Activated naive CD8-positive, alpha-beta T cell (primary cell): ENCODE measurements around the gene NOC4L.
A peak's percentile ranks its signal among the peaks of the same experiment; 100 is the strongest.
"Not testable (repeated sequence)": the region's sequence is repeated elsewhere in the genome, so short reads cannot be mapped to it uniquely, and the experiment has no call there.

Source experiments
- H3K27ac Mint-ChIP-seq: one replicate; pipeline ENCODE4 v1.8.0; 2021; ENCODE audit warnings: mixed read lengths
- H3K27me3 Mint-ChIP-seq: one replicate; pipeline ENCODE4 v1.8.0; 2021; ENCODE audit warnings: mixed read lengths
- H3K36me3 Mint-ChIP-seq: one replicate; pipeline ENCODE4 v1.8.0; 2021; ENCODE audit warnings: mixed read lengths
- H3K4me1 Mint-ChIP-seq: one replicate; pipeline ENCODE4 v1.8.0; 2021; ENCODE audit warnings: low read depth, mixed read lengths
- H3K4me3 Mint-ChIP-seq: one replicate; pipeline ENCODE4 v1.8.0; 2021; ENCODE audit warnings: mild to moderate bottlenecking, mixed read lengths
- H3K9me3 Mint-ChIP-seq: one replicate; pipeline ENCODE4 v1.8.0; 2021; ENCODE audit warnings: low read depth, mixed read lengths

NOC4L gene

DNA sequence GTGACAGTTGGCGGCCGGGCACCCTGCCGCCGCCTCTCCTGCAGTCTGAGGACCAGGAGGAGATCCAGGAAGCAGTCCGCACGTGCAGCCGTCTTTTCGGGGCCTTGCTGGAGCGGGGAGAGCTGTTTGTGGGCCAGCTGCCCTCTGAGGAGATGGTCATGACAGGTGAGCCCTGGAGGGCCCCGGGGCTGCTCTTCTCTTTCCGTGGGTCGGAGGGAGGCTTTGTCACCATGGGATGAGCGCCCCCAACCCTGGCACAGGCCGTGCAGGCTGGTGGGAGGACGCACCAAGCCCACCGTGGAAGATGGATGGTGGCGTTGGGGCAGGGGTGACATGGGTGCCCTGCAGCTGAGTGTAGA lies 532 bp downstream of the NOC4L start:
- Mint-ChIP-seq H3K9me3 (no peaks in the 10 kb centered on the region), H3K27ac (peak overlapping the region; percentile 81), H3K27me3 (no peaks in the 10 kb centered on the region), H3K4me3 (peak overlapping the region; percentile 91), H3K4me1 (peaks cover 25% of the 10 kb centered on the region), H3K36me3 (peaks cover 2% of the 10 kb centered on the region)

DNA sequence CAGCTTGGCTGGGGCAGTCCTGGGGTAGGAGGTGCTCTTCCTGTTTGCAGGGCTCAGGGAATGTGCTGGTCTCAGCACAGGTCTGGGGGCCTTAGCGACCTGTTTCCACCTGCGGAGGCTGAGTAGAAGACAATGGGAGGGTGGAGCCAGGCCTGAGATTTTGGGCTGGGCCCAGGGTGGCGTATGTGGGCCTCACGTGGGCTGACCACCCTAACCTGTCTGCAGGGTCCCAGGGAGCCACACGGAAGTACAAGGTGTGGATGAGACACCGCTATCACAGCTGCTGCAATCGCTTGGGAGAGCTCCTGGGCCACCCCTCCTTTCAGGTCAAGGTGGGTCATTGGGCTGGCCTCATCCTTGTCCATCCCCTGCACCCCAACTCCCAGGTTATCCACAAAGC lies 1.1 kb downstream of the NOC4L start:
- H3K27ac Mint-ChIP-seq = peak overlapping the region; percentile 81
- H3K9me3 Mint-ChIP-seq = no peaks in the 10 kb centered on the region
- no peaks in the 10 kb centered on the region for H3K27me3 Mint-ChIP-seq
- peaks cover 2% of the 10 kb centered on the region for H3K36me3 Mint-ChIP-seq
- peaks cover 25% of the 10 kb centered on the region for H3K4me1 Mint-ChIP-seq
- peak overlapping the region; percentile 91 for H3K4me3 Mint-ChIP-seq

- Mint-ChIP-seq H3K36me3 (peaks cover 2% of the 10 kb centered on the region), H3K4me1 (peaks cover 25% of the 10 kb centered on the region), H3K9me3 (no peaks in the 10 kb centered on the region), H3K27ac (peak overlapping the region; percentile 70), H3K4me3 (peak overlapping the region; percentile 91), H3K27me3 (no peaks in the 10 kb centered on the region)
Observed at GRCh38 chr12:132146098-132146497, 1.8 kb downstream of the NOC4L start.

GRCh38 chr12:132146772-132147422 lies 2.6 kb downstream of the NOC4L start:
- Mint-ChIP-seq H3K4me1 (peaks cover 25% of the 10 kb centered on the region), H3K36me3 (peaks cover 2% of the 10 kb centered on the region), H3K27ac (no peak overlapping the region), H3K27me3 (no peaks in the 10 kb centered on the region), H3K9me3 (no peaks in the 10 kb centered on the region), H3K4me3 (no peak overlapping the region)

- Mint-ChIP-seq H3K4me1 (peaks cover 25% of the 10 kb centered on the region), H3K27me3 (no peaks in the 10 kb centered on the region), H3K9me3 (no peaks in the 10 kb centered on the region), H3K4me3 (no peak overlapping the region), H3K27ac (no peak overlapping the region), H3K36me3 (peaks cover 2% of the 10 kb centered on the region)
Observed at GRCh38 chr12:132147423-132148367, 3.4 kb downstream of the NOC4L start.

DNA sequence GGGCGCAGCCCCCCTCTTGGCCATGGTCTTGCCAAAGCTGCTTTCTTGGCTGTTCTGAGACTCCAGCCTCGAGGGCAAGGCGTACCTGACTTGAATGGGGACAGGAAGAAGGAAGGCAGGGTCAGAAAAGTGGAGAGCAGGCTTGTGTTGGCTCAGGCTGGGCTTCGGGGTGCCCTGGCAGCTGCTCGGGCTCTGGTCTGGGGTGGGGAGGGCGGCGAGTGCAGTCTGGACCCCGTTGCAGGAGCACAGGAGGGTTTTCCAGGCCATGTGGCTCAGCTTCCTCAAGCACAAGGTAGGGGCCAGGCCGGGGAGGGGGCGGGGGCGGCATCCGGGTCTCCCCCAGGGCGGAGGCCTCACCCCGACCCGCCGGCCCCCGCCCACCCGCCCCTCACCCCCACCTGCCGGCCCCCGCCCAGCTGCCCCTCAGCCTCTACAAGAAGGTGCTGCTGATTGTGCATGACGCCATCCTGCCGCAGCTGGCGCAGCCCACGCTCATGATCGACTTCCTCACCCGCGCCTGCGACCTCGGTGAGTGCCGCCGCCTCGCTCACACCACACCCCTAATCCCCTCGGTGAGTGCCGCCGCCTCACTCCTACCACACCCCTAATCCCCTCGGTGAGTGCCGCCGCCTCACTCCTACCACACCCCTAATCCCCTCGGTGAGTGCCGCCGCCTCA lies 4.2 kb downstream of the NOC4L start:
- no peaks in the 10 kb centered on the region for H3K27me3 Mint-ChIP-seq
- H3K27ac Mint-ChIP-seq = no peak overlapping the region
- H3K4me1 Mint-ChIP-seq = peaks cover 21% of the 10 kb centered on the region
- H3K4me3 Mint-ChIP-seq = no peak overlapping the region
- no peaks in the 10 kb centered on the region for H3K36me3 Mint-ChIP-seq
- H3K9me3 Mint-ChIP-seq = no peaks in the 10 kb centered on the region

GRCh38 chr12:132149526-132149925 lies 5.3 kb downstream of the NOC4L start:
- not testable (repeated sequence) for H3K9me3 Mint-ChIP-seq, H3K4me3 Mint-ChIP-seq, H3K27me3 Mint-ChIP-seq, H3K36me3 Mint-ChIP-seq, H3K27ac Mint-ChIP-seq
- peaks cover 20% of the 10 kb centered on the region for H3K4me1 Mint-ChIP-seq

- Mint-ChIP-seq H3K9me3 (no peaks in the 10 kb centered on the region), H3K27ac (no peak overlapping the region), H3K36me3 (no peaks in the 10 kb centered on the region), H3K4me1 (peaks cover 10% of the 10 kb centered on the region), H3K27me3 (no peaks in the 10 kb centered on the region), H3K4me3 (no peak overlapping the region)
Observed at GRCh38 chr12:132150780-132151144, 6.5 kb downstream of the NOC4L start.

- H3K36me3 Mint-ChIP-seq = no peaks in the 10 kb centered on the region
- no peaks in the 10 kb centered on the region for H3K27me3 Mint-ChIP-seq
- no peak overlapping the region for H3K4me3 Mint-ChIP-seq
- H3K27ac Mint-ChIP-seq = no peak overlapping the region
- no peaks in the 10 kb centered on the region for H3K9me3 Mint-ChIP-seq
- peaks cover 5% of the 10 kb centered on the region for H3K4me1 Mint-ChIP-seq
Observed at GRCh38 chr12:132151145-132151765, 7.0 kb downstream of the NOC4L start.

DNA sequence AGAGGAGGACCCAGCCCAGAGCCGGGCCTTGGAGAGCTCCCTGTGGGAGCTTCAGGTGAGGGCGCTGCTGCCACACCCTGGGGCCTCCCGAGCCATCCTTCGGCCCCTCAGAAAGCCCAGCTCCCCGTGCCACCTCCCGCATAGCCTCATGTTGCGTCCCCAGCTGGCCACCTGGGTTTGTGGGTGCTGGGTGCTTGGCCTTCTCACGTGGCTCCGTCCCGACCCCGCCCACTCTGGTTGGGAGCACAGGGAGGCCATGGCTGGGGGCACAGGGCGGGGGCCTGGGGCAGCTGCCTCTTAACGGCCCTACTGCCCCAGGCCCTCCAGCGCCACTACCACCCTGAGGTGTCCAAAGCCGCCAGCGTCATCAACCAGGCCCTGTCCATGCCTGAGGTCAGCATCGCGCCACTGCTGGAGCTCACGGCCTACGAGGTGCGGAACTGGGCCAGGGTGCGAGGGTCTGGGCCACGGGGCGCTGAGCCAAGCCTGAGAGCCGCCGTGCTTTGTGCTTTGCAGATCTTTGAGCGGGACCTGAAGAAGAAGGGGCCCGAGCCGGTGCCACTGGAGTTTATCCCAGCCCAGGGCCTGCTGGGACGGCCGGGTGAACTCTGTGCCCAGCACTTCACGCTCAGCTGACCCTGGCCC lies 7.6 kb downstream of the NOC4L start:
- Mint-ChIP-seq H3K36me3 (no peaks in the 10 kb centered on the region), H3K27me3 (no peaks in the 10 kb centered on the region), H3K4me1 (no peaks in the 10 kb centered on the region), H3K4me3 (no peak overlapping the region), H3K9me3 (no peaks in the 10 kb centered on the region), H3K27ac (no peak overlapping the region)

DNA sequence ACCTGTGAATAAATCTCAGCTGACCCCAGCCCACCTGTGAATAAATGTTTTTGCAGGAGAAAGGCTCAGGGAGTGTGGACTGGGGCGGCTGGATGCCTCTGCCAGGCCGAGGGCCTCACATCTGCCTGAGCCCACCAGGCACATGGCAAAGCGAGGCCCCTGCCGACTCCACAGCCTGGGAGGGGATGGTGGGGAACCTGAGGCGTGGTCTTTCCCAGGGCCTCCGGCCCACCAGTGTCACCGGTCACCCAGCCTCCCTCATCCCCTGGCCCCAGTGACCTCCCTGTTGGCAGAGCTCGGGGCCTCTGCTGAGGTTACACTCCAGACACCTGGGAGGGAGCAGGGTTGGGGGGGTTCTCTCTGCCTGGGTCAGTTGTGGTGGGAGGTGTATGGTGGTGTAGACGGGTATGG lies 8.2 kb downstream of the NOC4L start:
- H3K9me3 Mint-ChIP-seq = no peaks in the 10 kb centered on the region
- no peak overlapping the region for H3K27ac Mint-ChIP-seq
- H3K27me3 Mint-ChIP-seq = no peaks in the 10 kb centered on the region
- no peak overlapping the region for H3K4me3 Mint-ChIP-seq
- H3K4me1 Mint-ChIP-seq = no peaks in the 10 kb centered on the region
- no peaks in the 10 kb centered on the region for H3K36me3 Mint-ChIP-seq

- H3K9me3 Mint-ChIP-seq = no peaks in the 10 kb centered on the region
- H3K4me3 Mint-ChIP-seq = no peak overlapping the region
- H3K27me3 Mint-ChIP-seq = no peaks in the 10 kb centered on the region
- no peaks in the 10 kb centered on the region for H3K4me1 Mint-ChIP-seq
- H3K36me3 Mint-ChIP-seq = no peaks in the 10 kb centered on the region
- H3K27ac Mint-ChIP-seq = no peak overlapping the region
Observed at GRCh38 chr12:132152953-132153352, 8.7 kb downstream of the NOC4L start.

GRCh38 chr12:132153501-132154340 lies 9.5 kb downstream of the NOC4L start:
- no peaks in the 10 kb centered on the region for H3K4me1 Mint-ChIP-seq
- no peak overlapping the region for H3K27ac Mint-ChIP-seq
- H3K4me3 Mint-ChIP-seq = no peak overlapping the region

GRCh38 chr12:132154341-132154761 lies 10.1 kb downstream of the NOC4L start:
- Mint-ChIP-seq H3K27ac (no peak overlapping the region), H3K4me1 (no peaks in the 10 kb centered on the region), H3K36me3 (no peaks in the 10 kb centered on the region), H3K9me3 (no peaks in the 10 kb centered on the region), H3K27me3 (no peaks in the 10 kb centered on the region), H3K4me3 (no peak overlapping the region)

More at GRCh38 chr12:132153501-132154340, 9.5 kb downstream of the NOC4L start:
- Mint-ChIP-seq H3K36me3 (no peaks in the 10 kb centered on the region), H3K27me3 (no peaks in the 10 kb centered on the region), H3K9me3 (no peaks in the 10 kb centered on the region)
